Fibroblast of lung (primary cell): ENCODE results near the gene DOCK4. TPM values are rescaled to one million over a fixed set of nuclear protein-coding genes. Genes with fewer than 3 reads are reported as not detected.
A peak's percentile ranks its signal among the peaks of the same experiment; 100 is the strongest.

Source experiments
- DNase-seq, 2 donors: peaks; one replicate each; pipeline versions ENCODE4 v3.0.0 to v3.0.0-alpha.2; 2010; ENCODE audit warnings: low read depth in 2 of 2
- H2AFZ ChIP-seq: 2 replicates; pipeline ENCODE4 v1.5.1; 2012; ENCODE audit warnings: low read length, control low read depth, inconsistent platforms
- H3K27ac ChIP-seq: 2 replicates; pipeline ENCODE4 v1.5.1; 2011; ENCODE audit warnings: low read length, control low read depth; ENCODE audit not compliant: insufficient read depth
- H3K27me3 ChIP-seq: 2 replicates; pipeline ENCODE4 v1.5.1; 2011; ENCODE audit warnings: mild to moderate bottlenecking, low read length; ENCODE audit not compliant: control insufficient read depth, insufficient read depth
- H3K36me3 ChIP-seq: 2 replicates; pipeline ENCODE4 v1.5.1; 2011; ENCODE audit warnings: low read length; ENCODE audit not compliant: control insufficient read depth, insufficient read depth
- H3K4me1 ChIP-seq: 2 replicates; pipeline ENCODE4 v1.5.1; 2011; ENCODE audit warnings: low read length; ENCODE audit not compliant: control insufficient read depth, insufficient read depth; ENCODE audit errors: extremely low read depth
- H3K4me2 ChIP-seq: 2 replicates; pipeline ENCODE4 v1.5.1; 2011; ENCODE audit warnings: low read length, control low read depth; ENCODE audit not compliant: insufficient read depth; ENCODE audit errors: extremely low read depth
- H3K4me3 ChIP-seq, 4 experiments: fragments of 200-600 bp in 1 of 4; sonication (generic) in 1 of 4; replicated peaks in 1 of 4; 2 replicates each; pipeline ENCODE4 v1.5.1; 2011 to 2016; ENCODE audit warnings: low read length in 4 of 4, low read depth in 3 of 4, mild to moderate bottlenecking in 3 of 4, control low read depth in 2 of 4, inconsistent platforms in 1 of 4, mixed read lengths in 1 of 4; ENCODE audit not compliant: insufficient read depth in 1 of 4; ENCODE audit errors: control extremely low read depth in 1 of 4
- H3K79me2 ChIP-seq: 2 replicates; pipeline ENCODE4 v1.5.1; 2012; ENCODE audit warnings: mild to moderate bottlenecking, low read length, inconsistent platforms; ENCODE audit not compliant: control insufficient read depth, insufficient read depth
- H3K9ac ChIP-seq: 2 replicates; pipeline ENCODE4 v1.5.1; 2011; ENCODE audit warnings: mild to moderate bottlenecking, low read length, control low read depth; ENCODE audit not compliant: insufficient read depth
- H3K9me3 ChIP-seq: 2 replicates; pipeline ENCODE4 v1.5.1; 2012; ENCODE audit warnings: low read depth, low read length; ENCODE audit not compliant: control insufficient read depth, insufficient read depth
- H4K20me1 ChIP-seq: 2 replicates; pipeline ENCODE4 v1.5.1; 2011; ENCODE audit warnings: low read length; ENCODE audit not compliant: control insufficient read depth, insufficient read depth; ENCODE audit errors: extremely low read depth
- EZH2 ChIP-seq: IDR thresholded peaks from 2 replicates; pipeline ENCODE4 v1.5.1; 2012; ENCODE audit warnings: low read length, control low read depth, mild to moderate bottlenecking; ENCODE audit errors: missing control alignments
- polyA plus RNA-seq, 2 donors: library from polyadenylated mRNA; depleted of rRNA in 1 of 2; stranded (reverse) in 1 of 2; unstranded in 1 of 2; fragments of >200 nt; gene quantifications; 2 replicates each; pipeline ENCODE4 v1.2.1, GENCODE V29; 2011 to 2012; ENCODE audit warnings: missing spikeins in 1 of 2
- total RNA-seq: library from RNA; depleted of rRNA; stranded (reverse); fragments of >200 nt; gene quantifications from 2 replicates; pipeline ENCODE4 v1.2.1, GENCODE V29; 2014
- TF ChIP-seq, protein P1 (sequence below), 2 donors: IDR thresholded peaks in 1 of 2; conservative IDR thresholded peaks in 1 of 2; 1 replicate in 1 of 2; 2 replicates in 1 of 2; pipeline ENCODE4 v1.5.1; 2011 to 2012; ENCODE audit warnings: low read length in 2 of 2, control low read depth in 1 of 2, inconsistent platforms in 1 of 2, low read depth in 1 of 2, mild to moderate bottlenecking in 1 of 2

Gene DOCK4
- total and polyA plus RNA-seq, 2 donors (not counting 1 experiment from before 2014, with no cell fraction given): 20.8 to 39.3 TPM

DNA sequence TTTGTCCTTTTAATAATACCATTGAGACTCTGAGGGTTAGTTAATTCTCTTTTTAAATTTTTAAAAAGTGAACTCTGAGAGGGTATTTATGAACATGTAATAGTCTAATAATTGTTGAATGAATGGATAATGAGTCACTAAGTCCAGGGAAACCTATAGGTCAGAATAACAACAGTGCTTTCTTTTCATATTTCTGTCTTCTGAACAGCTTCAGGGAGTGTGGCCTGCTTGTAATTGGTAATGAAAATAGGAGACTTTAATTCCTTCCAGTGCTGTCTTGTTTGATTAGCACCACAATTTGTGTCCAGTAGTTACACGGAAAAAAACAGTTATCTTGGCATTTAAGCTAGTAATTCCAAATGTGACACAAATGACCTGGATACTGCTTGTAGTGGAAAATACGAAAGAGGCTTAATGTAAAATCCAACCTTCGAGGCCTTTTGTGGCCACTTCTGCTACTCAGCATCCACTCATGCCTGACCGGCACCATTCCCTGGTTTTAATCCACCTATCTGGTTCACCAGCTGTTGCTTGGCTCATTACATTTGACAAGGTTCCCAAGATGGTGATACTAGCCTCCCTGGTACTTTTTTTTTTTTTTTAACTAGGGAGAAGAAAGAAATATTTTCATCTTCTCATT lies 494.7 kb downstream of the DOCK4 start:
- Histone ChIP-seq H4K20me1 (no peaks in the 10 kb centered on the region), H3K36me3 (no peaks in the 10 kb centered on the region), H3K9ac (no peak overlapping the region), H2AFZ (no peak overlapping the region), H3K4me3 (no peak overlapping the region), H3K27ac (no peak overlapping the region), H3K4me2 (no peak overlapping the region), H3K9me3 (no peaks in the 10 kb centered on the region), H3K79me2 (no peaks in the 10 kb centered on the region), H3K4me1 (no peaks in the 10 kb centered on the region), H3K27me3 (no peaks in the 10 kb centered on the region)
- DNase-seq: peak in 1 of 2 donors; percentile 16
- no peak for TF ChIP-seq EZH2
- TF ChIP-seq, protein P1, sequence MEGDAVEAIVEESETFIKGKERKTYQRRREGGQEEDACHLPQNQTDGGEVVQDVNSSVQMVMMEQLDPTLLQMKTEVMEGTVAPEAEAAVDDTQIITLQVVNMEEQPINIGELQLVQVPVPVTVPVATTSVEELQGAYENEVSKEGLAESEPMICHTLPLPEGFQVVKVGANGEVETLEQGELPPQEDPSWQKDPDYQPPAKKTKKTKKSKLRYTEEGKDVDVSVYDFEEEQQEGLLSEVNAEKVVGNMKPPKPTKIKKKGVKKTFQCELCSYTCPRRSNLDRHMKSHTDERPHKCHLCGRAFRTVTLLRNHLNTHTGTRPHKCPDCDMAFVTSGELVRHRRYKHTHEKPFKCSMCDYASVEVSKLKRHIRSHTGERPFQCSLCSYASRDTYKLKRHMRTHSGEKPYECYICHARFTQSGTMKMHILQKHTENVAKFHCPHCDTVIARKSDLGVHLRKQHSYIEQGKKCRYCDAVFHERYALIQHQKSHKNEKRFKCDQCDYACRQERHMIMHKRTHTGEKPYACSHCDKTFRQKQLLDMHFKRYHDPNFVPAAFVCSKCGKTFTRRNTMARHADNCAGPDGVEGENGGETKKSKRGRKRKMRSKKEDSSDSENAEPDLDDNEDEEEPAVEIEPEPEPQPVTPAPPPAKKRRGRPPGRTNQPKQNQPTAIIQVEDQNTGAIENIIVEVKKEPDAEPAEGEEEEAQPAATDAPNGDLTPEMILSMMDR (conservative IDR thresholded peaks at IDR 0.05 in 1 of 2, IDR thresholded peaks at IDR 0.05 in 1 of 2; ENCODE audit: low read depth in 1 of 2, low read length in 2 of 2): no peak

DNA sequence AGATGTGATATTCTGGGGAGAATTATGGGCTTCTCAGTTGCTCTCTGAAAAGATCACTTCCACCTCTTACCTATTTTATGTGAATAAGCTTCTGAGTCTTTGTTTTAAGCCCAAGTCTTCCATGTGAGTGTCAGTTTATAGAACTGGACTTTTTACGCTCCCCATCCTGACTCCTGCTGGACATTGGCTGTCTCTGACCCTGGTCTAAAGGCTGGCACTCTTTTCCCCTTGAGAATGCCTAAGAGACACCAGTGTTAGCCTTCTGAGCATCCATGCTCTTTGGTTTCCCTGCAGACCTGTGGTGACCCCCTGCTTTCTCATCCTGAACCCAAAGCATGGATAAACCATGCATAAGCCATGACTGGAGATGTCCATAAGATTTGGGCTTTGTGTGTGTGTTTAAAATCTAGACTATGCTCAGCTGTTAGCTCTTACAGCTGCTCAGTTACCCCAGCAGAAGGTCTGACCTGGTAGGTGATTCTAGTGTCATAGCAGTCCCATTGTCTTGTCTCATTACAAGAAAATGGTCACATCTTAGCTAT lies 495.3 kb downstream of the DOCK4 start:
- DNase-seq: no peak
- Histone ChIP-seq H4K20me1 (no peaks in the 10 kb centered on the region), H3K4me1 (no peaks in the 10 kb centered on the region), H3K36me3 (no peaks in the 10 kb centered on the region), H2AFZ (no peak overlapping the region), H3K27me3 (no peaks in the 10 kb centered on the region), H3K79me2 (no peaks in the 10 kb centered on the region), H3K9me3 (no peaks in the 10 kb centered on the region), H3K9ac (no peak overlapping the region), H3K4me3 (no peak overlapping the region), H3K27ac (no peak overlapping the region), H3K4me2 (no peak overlapping the region)
- TF ChIP-seq EZH2: no peak
- TF ChIP-seq, protein P1 (conservative IDR thresholded peaks at IDR 0.05 in 1 of 2, IDR thresholded peaks at IDR 0.05 in 1 of 2; ENCODE audit: low read depth in 1 of 2, low read length in 2 of 2): peak in 1 of 2 donors; percentile 10

DNA sequence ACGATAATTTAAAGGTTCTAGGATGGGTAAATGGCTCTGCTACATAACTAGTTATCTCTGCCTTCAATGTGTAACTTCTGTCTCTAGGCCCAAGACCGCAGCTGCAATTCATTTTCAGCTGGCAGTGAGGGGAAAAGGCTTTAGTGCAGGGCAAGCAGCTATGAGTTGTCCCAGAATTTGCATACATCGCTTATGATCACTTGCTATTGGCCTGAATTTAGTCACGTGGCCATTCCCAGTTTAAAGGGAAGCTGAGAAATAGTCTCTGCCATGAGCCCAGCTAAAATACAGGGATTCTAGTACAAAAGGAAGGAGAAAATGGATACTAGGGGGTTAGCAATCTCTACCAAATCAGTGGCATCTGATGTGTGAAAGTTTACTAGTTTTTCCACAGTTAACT lies 498.1 kb downstream of the DOCK4 start:
- H3K9me3 ChIP-seq: no peaks in the 10 kb centered on the region
- no peaks in the 10 kb centered on the region for H3K27me3 ChIP-seq
- TF ChIP-seq, protein P1 (conservative IDR thresholded peaks at IDR 0.05 in 1 of 2, IDR thresholded peaks at IDR 0.05 in 1 of 2; ENCODE audit: low read depth in 1 of 2, low read length in 2 of 2): no peak
- no peak for TF ChIP-seq EZH2
- no peak overlapping the region for H3K4me2 ChIP-seq
- H3K79me2 ChIP-seq: no peaks in the 10 kb centered on the region
- no peaks in the 10 kb centered on the region for H3K36me3 ChIP-seq
- H2AFZ ChIP-seq: no peak overlapping the region
- H3K27ac ChIP-seq: no peak overlapping the region
- DNase-seq: no peak
- H3K4me1 ChIP-seq: no peaks in the 10 kb centered on the region
- H3K9ac ChIP-seq: no peak overlapping the region
- H3K4me3 ChIP-seq: no peak overlapping the region
- no peaks in the 10 kb centered on the region for H4K20me1 ChIP-seq
